Activated CD8-positive, alpha-beta memory T cell treated with anti-CD3 and anti-CD28 coated beads, Interleukin-2, amount 10 ng/mL, durations not matched to agents 7 days and 5 days (primary cell): ENCODE results near the gene PHF23. TPM values are rescaled to one million over a fixed set of nuclear protein-coding genes. Genes with fewer than 3 reads are reported as not detected.
A peak's percentile ranks its signal among the peaks of the same experiment; 100 is the strongest.
"Not testable (repeated sequence)": the region's sequence is repeated elsewhere in the genome, so short reads cannot be mapped to it uniquely, and the experiment has no call there.

Experiments
- ATAC-seq: fragments of 150-1000 bp; cut with Tn5 transposase; one replicate; pipeline ENCODE4 v1.10.0; 2021; ENCODE audit warnings: moderate library complexity
- CTCF ChIA-PET: fragments of 350-600 bp; sonication (Branson Sonifier 250); formaldehyde crosslinking; loops from one replicate; lab custom pipeline; 2021; ENCODE audit warnings: antibody characterized with exemption; lab: Charles Lee
- DNase-seq: peaks from one replicate; pipeline ENCODE4 v3.0.0-alpha.2; 2020
- H3K27ac Mint-ChIP-seq: one replicate; pipeline ENCODE4 v1.8.0; 2021; ENCODE audit warnings: mild to moderate bottlenecking, mixed read lengths
- H3K27me3 Mint-ChIP-seq: one replicate; pipeline ENCODE4 v1.8.0; 2021; ENCODE audit warnings: mixed read lengths
- H3K36me3 Mint-ChIP-seq: one replicate; pipeline ENCODE4 v1.8.0; 2021; ENCODE audit warnings: mild to moderate bottlenecking, mixed read lengths
- H3K4me1 Mint-ChIP-seq: one replicate; pipeline ENCODE4 v1.8.0; 2021; ENCODE audit warnings: mixed read lengths
- H3K4me3 Mint-ChIP-seq: one replicate; pipeline ENCODE4 v1.8.0; 2021; ENCODE audit warnings: mild to moderate bottlenecking, moderate library complexity, mixed read lengths
- H3K9me3 Mint-ChIP-seq: one replicate; pipeline ENCODE4 v1.8.0; 2022; ENCODE audit warnings: low read depth, mixed read lengths
- total RNA-seq, 2 experiments: library from RNA; stranded (reverse); gene quantifications; one replicate each; pipeline ENCODE4 v1.2.3, GENCODE V29; 2021

The PHF23 gene
- total RNA-seq, 2 experiments from 2014 or later, result 42.1 to 53.2 TPM

- CTCF ChIA-PET, result interaction anchor here (1.0 to 2.5 kb wide), 6 partner anchors 10 to 44 kb away, joined by 3 to 18 read pairs (median 5); partner anchors contain the start of genes ACADVL, DLG4, GABARAP and PHF23
- H3K27ac Mint-ChIP-seq, result peak within 1 kb of the TSS; percentile 99
- ATAC-seq, result peak; percentile 73
- peaks cover 21% of the 10 kb centered on the region for H3K36me3 Mint-ChIP-seq
- no peaks in the 10 kb centered on the region for H3K9me3 Mint-ChIP-seq
- peak; percentile 96 for DNase-seq
- H3K4me1 Mint-ChIP-seq, result peaks cover 41% of the 10 kb centered on the region
- no peaks in the 10 kb centered on the region for H3K27me3 Mint-ChIP-seq
- peak within 1 kb of the TSS; percentile 91 for H3K4me3 Mint-ChIP-seq
These were observed 13.2 kb upstream of the PHF23 start, which contains the start of gene ELP5 for GRCh38 chr17:7252176-7253043. Gene ELP5 (plus strand): TSS chr17:7252215. CDS start chr17:7252551, 336 bp downstream.

GRCh38 chr17:7251661-7252175, 12.5 kb upstream of the PHF23 start, which contains the start of gene CTDNEP1:
Gene CTDNEP1 (minus strand): TSS chr17:7251734. CDS start chr17:7251296, 438 bp downstream.
- ATAC-seq, result peak; percentile 92
- Mint-ChIP-seq H3K4me3 (peak within 1 kb of the TSS; percentile 91), H3K4me1 (peaks cover 42% of the 10 kb centered on the region), H3K36me3 (peaks cover 21% of the 10 kb centered on the region), H3K9me3 (no peaks in the 10 kb centered on the region), H3K27ac (peak within 1 kb of the TSS; percentile 99), H3K27me3 (no peaks in the 10 kb centered on the region)
- CTCF ChIA-PET, result interaction anchor here (0.5 to 2.5 kb wide), 8 partner anchors 10 to 867 kb away, joined by 3 to 18 read pairs (median 4); partner anchors contain the start of genes ACADVL, DLG4, GABARAP and PHF23
- DNase-seq, result peak; percentile 99

GRCh38 chr17:7250695-7251627, 11.7 kb upstream of the PHF23 start:
- Mint-ChIP-seq H3K4me1 (peaks cover 46% of the 10 kb centered on the region), H3K36me3 (peaks cover 22% of the 10 kb centered on the region), H3K9me3 (no peaks in the 10 kb centered on the region), H3K27me3 (no peaks in the 10 kb centered on the region), H3K4me3 (peak overlapping the region; percentile 91), H3K27ac (peak overlapping the region; percentile 99)
- ATAC-seq (peak; percentile 0), DNase-seq (no peak)
- CTCF ChIA-PET, result interaction anchor here (0.5 to 2.5 kb wide), 8 partner anchors 9 to 868 kb away, joined by 3 to 18 read pairs (median 4); partner anchors contain the start of genes ACADVL, DLG4, GABARAP and PHF23

- H3K36me3 Mint-ChIP-seq, result peaks cover 23% of the 10 kb centered on the region
- H3K4me3 Mint-ChIP-seq, result peak overlapping the region; percentile 91
- no peaks in the 10 kb centered on the region for H3K9me3 Mint-ChIP-seq
- peak overlapping the region; percentile 91 for H3K27ac Mint-ChIP-seq
- DNase-seq, result no peak
- H3K4me1 Mint-ChIP-seq, result peaks cover 46% of the 10 kb centered on the region
- ATAC-seq, result no peak
- no peaks in the 10 kb centered on the region for H3K27me3 Mint-ChIP-seq
- CTCF ChIA-PET, result interaction anchor here (2.5 kb wide), 1 partner anchor 8 kb away, joined by 18 read pairs; the partner anchor contains the start of gene GABARAP
These were observed 10.6 kb upstream of the PHF23 start for GRCh38 chr17:7249830-7250229.

- Mint-ChIP-seq H3K4me1 (peaks cover 46% of the 10 kb centered on the region), H3K27me3 (no peaks in the 10 kb centered on the region), H3K4me3 (peak overlapping the region; percentile 91), H3K36me3 (peaks cover 24% of the 10 kb centered on the region), H3K9me3 (no peaks in the 10 kb centered on the region), H3K27ac (peak overlapping the region; percentile 50)
- DNase-seq (no peak), ATAC-seq (no peak)
- CTCF ChIA-PET, result no interaction called here
These were observed 10.0 kb upstream of the PHF23 start for GRCh38 chr17:7249214-7249613.

- Mint-ChIP-seq H3K9me3 (no peaks in the 10 kb centered on the region), H3K4me3 (no peak overlapping the region), H3K36me3 (peaks cover 23% of the 10 kb centered on the region), H3K27ac (no peak overlapping the region), H3K4me1 (peaks cover 41% of the 10 kb centered on the region), H3K27me3 (no peaks in the 10 kb centered on the region)
- CTCF ChIA-PET, result no interaction called here
- no peak for ATAC-seq
- DNase-seq, result no peak
These were observed 9.5 kb upstream of the PHF23 start for GRCh38 chr17:7248796-7249195.

GRCh38 chr17:7246779-7247178, 7.5 kb upstream of the PHF23 start:
- Mint-ChIP-seq H3K4me3 (no peak overlapping the region), H3K36me3 (peaks cover 18% of the 10 kb centered on the region), H3K4me1 (peaks cover 40% of the 10 kb centered on the region), H3K9me3 (no peaks in the 10 kb centered on the region), H3K27me3 (no peaks in the 10 kb centered on the region), H3K27ac (no peak overlapping the region)
- CTCF ChIA-PET, result no interaction called here
- ATAC-seq (no peak), DNase-seq (no peak)

GRCh38 chr17:7243838-7244237, 4.6 kb upstream of the PHF23 start:
- CTCF ChIA-PET, result interaction anchor here (2.0 to 4.1 kb wide), 2 partner anchors 24 to 53 kb away, joined by 5 to 13 read pairs; partner anchors contain the start of genes ACADVL and DLG4
- ATAC-seq, H3K4me3 Mint-ChIP-seq, H3K9me3 Mint-ChIP-seq, H3K27me3 Mint-ChIP-seq: not testable (repeated sequence)
- Mint-ChIP-seq H3K27ac (peak overlapping the region; percentile 71), H3K36me3 (peaks cover 31% of the 10 kb centered on the region), H3K4me1 (peaks cover 42% of the 10 kb centered on the region)
- peak; percentile 40 for DNase-seq

- Mint-ChIP-seq H3K27me3 (no peaks in the 10 kb centered on the region), H3K9me3 (no peaks in the 10 kb centered on the region), H3K4me3 (peak overlapping the region; percentile 86), H3K4me1 (peaks cover 38% of the 10 kb centered on the region), H3K36me3 (peaks cover 31% of the 10 kb centered on the region), H3K27ac (peak overlapping the region; percentile 78)
- CTCF ChIA-PET, result interaction anchor here (1.2 to 4.1 kb wide), 7 partner anchors 8 to 202 kb away, joined by 3 to 18 read pairs (median 5); partner anchors contain the start of genes ACADVL, CTDNEP1, DLG4 and ELP5
- ATAC-seq (no peak), DNase-seq (no peak)
These were observed 4.1 kb upstream of the PHF23 start for GRCh38 chr17:7243453-7243729.

GRCh38 chr17:7242717-7243452, 3.6 kb upstream of the PHF23 start:
- no peaks in the 10 kb centered on the region for H3K9me3 Mint-ChIP-seq
- CTCF ChIA-PET, result interaction anchor here (0.8 to 4.1 kb wide), 8 partner anchors 8 to 203 kb away, joined by 3 to 18 read pairs (median 4); partner anchors contain the start of genes ACADVL, CTDNEP1, DLG4 and ELP5
- peak; percentile 54 for ATAC-seq
- H3K36me3 Mint-ChIP-seq, result peaks cover 31% of the 10 kb centered on the region
- peak overlapping the region; percentile 86 for H3K4me3 Mint-ChIP-seq
- H3K4me1 Mint-ChIP-seq, result peaks cover 38% of the 10 kb centered on the region
- no peaks in the 10 kb centered on the region for H3K27me3 Mint-ChIP-seq
- peak overlapping the region; percentile 98 for H3K27ac Mint-ChIP-seq
- DNase-seq, result peak; percentile 95

GRCh38 chr17:7241783-7242716, 2.8 kb upstream of the PHF23 start, which contains the start of gene GABARAP:
Gene GABARAP (minus strand): TSS chr17:7242449. CDS start chr17:7242330, 119 bp downstream.
- CTCF ChIA-PET, result interaction anchor here (0.8 to 4.1 kb wide), 11 partner anchors 9 to 231 kb away, joined by 3 to 18 read pairs (median 3); partner anchors contain the start of genes ACADVL, CTDNEP1, DLG4 and ELP5
- DNase-seq, result peak; percentile 95
- Mint-ChIP-seq H3K4me1 (peaks cover 42% of the 10 kb centered on the region), H3K27ac (peak within 1 kb of the TSS; percentile 98), H3K4me3 (peak within 1 kb of the TSS; percentile 86), H3K9me3 (no peaks in the 10 kb centered on the region), H3K36me3 (peaks cover 31% of the 10 kb centered on the region), H3K27me3 (no peaks in the 10 kb centered on the region)
- ATAC-seq, result peak; percentile 38
